ENCODE data around the gene HRH3.

Gene HRH3

GRCh38 chr20:62230696-62231095 lies 10.6 kb upstream of the HRH3 start:
- in situ Hi-C loops (cut with MboI; ENCODE audit: low sequenced_read_pairs) = no loop called here

GRCh38 chr20:62230276-62230675 lies 10.2 kb upstream of the HRH3 start:
- in situ Hi-C loops (cut with MboI; ENCODE audit: low sequenced_read_pairs) = no loop called here

- in situ Hi-C loops (cut with MboI; ENCODE audit: low sequenced_read_pairs) = no loop called here
Observed at GRCh38 chr20:62229667-62230066, 9.6 kb upstream of the HRH3 start.

- in situ Hi-C loops (cut with MboI; ENCODE audit: low sequenced_read_pairs) = no loop called here
Observed at GRCh38 chr20:62228982-62229545, 9.0 kb upstream of the HRH3 start.

GRCh38 chr20:62227977-62228958 lies 8.2 kb upstream of the HRH3 start:
- in situ Hi-C loops (cut with MboI; ENCODE audit: low sequenced_read_pairs) = no loop called here

GRCh38 chr20:62227591-62227976 lies 7.5 kb upstream of the HRH3 start:
- in situ Hi-C loops (cut with MboI; ENCODE audit: low sequenced_read_pairs) = no loop called here

- in situ Hi-C loops (cut with MboI; ENCODE audit: low sequenced_read_pairs) = no loop called here
Observed at GRCh38 chr20:62226707-62227590, 6.9 kb upstream of the HRH3 start.

- in situ Hi-C loops (cut with MboI; ENCODE audit: low sequenced_read_pairs) = no loop called here
Observed at GRCh38 chr20:62225820-62226635, 6.0 kb upstream of the HRH3 start.

- in situ Hi-C loops (cut with MboI; ENCODE audit: low sequenced_read_pairs) = no loop called here
Observed at GRCh38 chr20:62225026-62225425, 4.9 kb upstream of the HRH3 start.

GRCh38 chr20:62224113-62224855 lies 4.2 kb upstream of the HRH3 start:
- in situ Hi-C loops (cut with MboI; ENCODE audit: low sequenced_read_pairs) = no loop called here

GRCh38 chr20:62223571-62223970 lies 3.5 kb upstream of the HRH3 start:
- in situ Hi-C loops (cut with MboI; ENCODE audit: low sequenced_read_pairs) = no loop called here

- in situ Hi-C loops (cut with MboI; ENCODE audit: low sequenced_read_pairs) = no loop called here
Observed at GRCh38 chr20:62222972-62223371, 2.9 kb upstream of the HRH3 start.

- in situ Hi-C loops (cut with MboI; ENCODE audit: low sequenced_read_pairs) = no loop called here
Observed at GRCh38 chr20:62222266-62222850, 2.3 kb upstream of the HRH3 start.

GRCh38 chr20:62220666-62221568 lies 839 bp upstream of the HRH3 start:
- in situ Hi-C loops (cut with MboI; ENCODE audit: low sequenced_read_pairs) = no loop called here

- in situ Hi-C loops (cut with MboI; ENCODE audit: low sequenced_read_pairs) = no loop called here
Observed at GRCh38 chr20:62219101-62219991, 732 bp downstream of the HRH3 start.

- in situ Hi-C loops (cut with MboI; ENCODE audit: low sequenced_read_pairs) = no loop called here
Observed at GRCh38 chr20:62217913-62218773, 1.9 kb downstream of the HRH3 start.

All from HL-60/S4 treated with retinoic acid at 250 ng/mL for 4 days and 3 days (cell line).